ENCODE measurements around the gene KEL.

Gene KEL

DNA sequence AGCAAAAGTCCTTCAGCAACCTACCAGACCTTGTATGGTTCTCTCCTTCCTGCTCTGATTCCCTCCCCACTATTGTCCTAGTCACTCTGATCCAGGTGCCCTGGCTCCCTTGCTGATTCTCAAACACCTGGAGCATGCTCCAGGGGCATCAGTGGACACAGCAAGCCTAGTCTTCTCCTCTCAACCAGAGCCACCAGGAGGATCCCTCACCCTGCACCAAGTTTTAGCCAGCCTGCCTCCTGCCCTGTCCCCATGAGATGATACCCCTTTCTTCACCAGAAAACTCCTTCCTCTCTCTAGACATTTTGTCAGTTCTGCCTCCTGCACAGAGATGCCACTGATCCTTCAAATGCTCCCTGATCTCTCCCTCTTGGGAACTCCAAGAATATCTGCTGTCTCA, 11.9 kb downstream of the KEL start:
- H3K9ac ChIP-seq (ENCODE audit: low read depth, low read length), result no peak overlapping the region
- no peaks in the 10 kb centered on the region; the same call in 1 of the 2 replicates for H3K9me3 ChIP-seq (ENCODE audit: control insufficient read depth, insufficient read depth, low read length)
- H3K36me3 ChIP-seq (ENCODE audit: insufficient read depth, low read length), result no peaks in the 10 kb centered on the region
- H3K4me1 ChIP-seq (ENCODE audit: insufficient read depth, low read length), result no peaks in the 10 kb centered on the region

DNA sequence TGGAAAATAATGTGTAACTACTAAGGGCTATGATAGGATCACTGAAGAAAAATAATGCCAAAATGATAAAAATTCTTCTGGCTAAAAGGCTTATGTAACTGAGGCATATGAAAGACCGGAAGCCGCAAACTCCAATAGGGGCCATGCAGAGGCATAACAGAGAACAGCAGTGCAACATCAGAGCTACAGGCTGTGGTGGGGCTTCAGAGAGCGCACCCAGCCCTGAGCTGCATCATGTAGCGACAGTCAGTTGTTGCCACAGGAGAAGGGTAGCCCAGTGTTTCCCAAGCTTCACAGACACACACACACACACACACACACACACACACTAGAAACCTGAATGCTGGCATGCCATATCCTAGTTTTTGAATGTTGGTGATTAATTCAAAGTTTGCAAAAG, 13.6 kb downstream of the KEL start:
- no peaks in the 10 kb centered on the region; the same call in 1 of the 2 replicates for H3K9me3 ChIP-seq (ENCODE audit: control insufficient read depth, insufficient read depth, low read length)
- no peaks in the 10 kb centered on the region for H3K4me1 ChIP-seq (ENCODE audit: insufficient read depth, low read length)
- no peak overlapping the region for H3K9ac ChIP-seq (ENCODE audit: low read depth, low read length)
- H3K36me3 ChIP-seq (ENCODE audit: insufficient read depth, low read length), result no peaks in the 10 kb centered on the region

DNA sequence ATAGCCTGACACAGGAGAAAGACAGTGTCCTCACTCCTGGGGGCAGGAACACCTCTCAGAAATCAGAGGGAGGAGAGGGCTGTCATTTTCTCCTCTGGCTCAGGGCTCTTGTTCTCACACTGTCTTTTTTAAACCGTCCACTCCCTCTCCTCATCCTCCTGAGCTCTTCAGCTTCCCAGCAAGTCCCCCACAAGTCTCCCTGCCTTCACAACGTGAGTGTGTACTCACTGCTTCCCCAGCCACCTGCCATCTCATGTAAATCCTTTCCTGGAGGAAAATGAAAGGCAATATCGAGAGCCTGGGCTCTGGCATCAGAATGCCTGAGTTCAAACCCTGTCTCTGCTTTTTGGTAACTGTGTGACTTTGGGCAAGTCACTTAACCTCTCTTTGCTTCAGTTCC, 17.2 kb downstream of the KEL start:
- Histone ChIP-seq H3K4me1 (ENCODE audit: insufficient read depth, low read length) (no peaks in the 10 kb centered on the region), H3K36me3 (ENCODE audit: insufficient read depth, low read length) (no peaks in the 10 kb centered on the region), H3K9ac (ENCODE audit: low read depth, low read length) (no peak overlapping the region), H3K9me3 (ENCODE audit: control insufficient read depth, insufficient read depth, low read length) (no peaks in the 10 kb centered on the region; the same call in 1 of the 2 replicates)

DNA sequence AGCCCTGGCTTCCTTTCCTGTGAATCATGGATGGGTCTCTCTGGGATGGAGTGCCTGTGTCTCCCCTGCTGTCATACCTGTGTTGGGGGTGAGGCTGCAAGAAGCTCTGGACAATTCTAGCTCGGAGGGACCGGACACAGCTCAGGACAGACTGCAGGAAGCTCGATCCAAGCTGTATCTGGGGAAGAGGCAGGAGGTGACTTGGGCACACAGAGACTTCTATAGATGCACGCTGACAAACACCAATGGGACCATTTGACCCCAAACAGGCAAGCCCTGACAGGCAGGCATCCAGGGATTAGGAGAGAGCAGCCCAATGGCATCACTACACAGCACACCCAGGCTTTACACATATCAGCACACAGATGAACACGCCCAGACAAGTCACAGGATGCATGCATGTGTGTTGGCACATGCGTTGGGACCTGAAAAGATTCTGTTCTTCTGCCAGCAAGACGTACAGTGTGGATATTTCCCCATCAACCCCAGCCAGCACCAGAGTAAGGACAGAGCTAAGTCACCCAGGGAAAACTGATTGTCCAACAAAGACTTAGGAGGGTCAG, 18.4 kb downstream of the KEL start:
- Histone ChIP-seq H3K9ac (ENCODE audit: low read depth, low read length) (no peak overlapping the region), H3K36me3 (ENCODE audit: insufficient read depth, low read length) (no peaks in the 10 kb centered on the region), H3K4me1 (ENCODE audit: insufficient read depth, low read length) (no peaks in the 10 kb centered on the region), H3K9me3 (ENCODE audit: control insufficient read depth, insufficient read depth, low read length) (no peaks in the 10 kb centered on the region; the same call in 1 of the 2 replicates)

DNA sequence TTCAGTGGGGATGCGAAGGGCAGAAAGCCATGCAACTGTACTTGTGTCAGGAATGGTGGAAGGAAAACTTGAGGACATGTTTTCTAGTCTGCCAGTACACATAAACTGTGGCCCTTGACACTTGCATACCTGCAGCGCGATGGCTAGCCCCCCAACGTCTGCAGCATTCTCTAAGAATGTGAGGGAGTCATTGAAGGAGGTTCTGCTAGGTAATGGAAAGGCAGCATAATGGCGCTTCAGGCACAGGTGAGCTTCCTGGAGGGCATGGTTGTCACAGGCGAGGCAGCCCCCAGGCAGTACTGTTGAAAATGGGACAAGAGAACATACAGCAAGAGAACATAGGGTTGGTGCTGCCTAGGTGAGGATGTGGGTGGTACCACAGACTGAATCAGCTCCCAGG, 19.4 kb downstream of the KEL start:
- H3K9me3 ChIP-seq (ENCODE audit: control insufficient read depth, insufficient read depth, low read length), result no peaks in the 10 kb centered on the region; the same call in 1 of the 2 replicates
- H3K9ac ChIP-seq (ENCODE audit: low read depth, low read length), result no peak overlapping the region
- H3K36me3 ChIP-seq (ENCODE audit: insufficient read depth, low read length), result no peaks in the 10 kb centered on the region
- no peaks in the 10 kb centered on the region for H3K4me1 ChIP-seq (ENCODE audit: insufficient read depth, low read length)

DNA sequence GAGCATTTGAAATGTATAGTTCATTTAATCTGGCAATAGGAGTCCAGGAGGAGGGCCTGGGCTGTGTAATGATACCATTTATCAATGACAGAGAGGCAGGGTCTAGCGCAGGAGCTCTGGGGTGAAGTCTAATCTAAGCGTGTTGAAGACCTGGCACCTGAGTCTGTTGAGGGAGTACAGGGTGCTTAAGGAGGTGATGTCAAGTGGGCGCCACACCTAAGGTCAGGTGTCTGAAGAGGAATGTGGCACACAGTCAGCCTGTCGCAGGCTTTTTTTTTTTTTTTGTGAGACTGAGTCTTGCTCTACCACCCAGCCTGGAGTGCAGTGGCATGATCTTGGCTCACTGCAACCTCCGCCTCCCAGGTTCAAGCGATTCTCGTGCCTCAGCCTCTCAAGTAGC, 20.6 kb downstream of the KEL start:
- Histone ChIP-seq H3K9me3 (ENCODE audit: control insufficient read depth, insufficient read depth, low read length) (no peaks in the 10 kb centered on the region), H3K36me3 (ENCODE audit: insufficient read depth, low read length) (no peaks in the 10 kb centered on the region), H3K4me1 (ENCODE audit: insufficient read depth, low read length) (no peaks in the 10 kb centered on the region), H3K9ac (ENCODE audit: low read depth, low read length) (no peak overlapping the region)

DNA sequence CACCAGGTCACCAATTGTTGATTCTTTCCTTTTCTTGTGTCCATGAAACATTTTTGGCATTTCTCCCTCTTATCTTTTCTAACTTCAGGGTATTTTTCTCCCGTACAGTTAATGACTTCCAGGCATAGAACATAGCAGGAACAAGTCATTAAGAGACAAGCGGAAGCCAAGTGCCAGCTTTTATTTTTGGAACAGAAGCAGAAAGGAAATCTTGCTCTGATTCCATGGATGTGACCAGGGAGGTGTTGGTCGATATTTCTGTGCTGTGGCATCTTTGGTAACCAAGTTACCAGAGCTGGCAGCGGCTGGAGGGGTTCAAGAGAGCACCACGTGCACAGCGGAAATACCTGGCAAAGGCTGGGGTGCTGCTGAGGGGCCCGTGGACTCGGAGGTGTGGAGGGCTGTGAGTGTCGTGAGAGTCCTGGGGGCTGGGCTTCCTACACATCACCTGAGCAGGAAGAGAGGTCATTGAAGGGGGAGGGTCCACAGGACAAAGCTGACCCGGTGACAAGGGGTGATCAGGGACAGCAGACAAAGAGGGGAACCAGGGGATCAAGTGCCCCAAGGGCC, 21.1 kb downstream of the KEL start:
- Histone ChIP-seq H3K4me1 (ENCODE audit: insufficient read depth, low read length) (no peaks in the 10 kb centered on the region), H3K36me3 (ENCODE audit: insufficient read depth, low read length) (no peaks in the 10 kb centered on the region), H3K9me3 (ENCODE audit: control insufficient read depth, insufficient read depth, low read length) (no peaks in the 10 kb centered on the region), H3K9ac (ENCODE audit: low read depth, low read length) (no peak overlapping the region)

DNA sequence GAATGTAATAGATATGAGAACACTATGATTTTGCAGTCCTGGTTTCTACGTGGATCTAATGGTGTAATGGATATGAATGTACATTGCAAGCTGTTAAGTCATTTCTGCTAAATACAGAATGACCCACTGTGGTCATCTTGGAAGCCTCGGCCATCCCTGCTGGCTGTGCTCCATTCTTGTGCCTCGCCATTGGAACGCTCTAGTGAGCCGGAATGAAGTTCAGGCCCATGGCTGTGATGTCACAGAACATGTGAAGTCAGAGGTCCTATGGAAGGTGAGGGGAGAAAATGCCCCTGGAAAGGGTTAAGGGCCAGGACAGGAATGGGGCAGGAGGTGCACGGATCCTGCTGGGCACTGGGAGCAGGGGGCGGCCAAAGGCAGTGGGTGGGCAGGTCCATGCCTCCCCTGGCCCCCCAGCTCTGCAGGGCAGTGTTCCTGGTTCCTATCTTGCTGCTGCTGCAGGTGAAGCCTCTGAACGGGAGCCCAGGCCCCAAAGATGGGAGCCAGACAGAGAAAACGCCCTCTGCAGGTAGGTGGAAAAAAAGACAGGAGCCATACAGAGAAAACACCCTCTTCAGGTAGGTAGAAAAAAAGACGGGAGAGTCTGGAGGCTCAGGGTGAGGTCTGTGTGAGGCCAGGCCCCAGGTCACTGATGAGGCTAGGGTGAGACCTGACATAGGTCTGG, 22.8 kb downstream of the KEL start, which contains the start of gene LLCFC1:
LLCFC1 (plus strand) TSS at position 259 of the 685 bp plus-strand sequence; CDS start at position 397, 138 bp downstream.
- Histone ChIP-seq H3K9ac (ENCODE audit: low read depth, low read length) (no peak within 1 kb of the TSS), H3K36me3 (ENCODE audit: insufficient read depth, low read length) (no peaks in the 10 kb centered on the region), H3K9me3 (ENCODE audit: control insufficient read depth, insufficient read depth, low read length) (no peaks in the 10 kb centered on the region), H3K4me1 (ENCODE audit: insufficient read depth, low read length) (no peaks in the 10 kb centered on the region)

DNA sequence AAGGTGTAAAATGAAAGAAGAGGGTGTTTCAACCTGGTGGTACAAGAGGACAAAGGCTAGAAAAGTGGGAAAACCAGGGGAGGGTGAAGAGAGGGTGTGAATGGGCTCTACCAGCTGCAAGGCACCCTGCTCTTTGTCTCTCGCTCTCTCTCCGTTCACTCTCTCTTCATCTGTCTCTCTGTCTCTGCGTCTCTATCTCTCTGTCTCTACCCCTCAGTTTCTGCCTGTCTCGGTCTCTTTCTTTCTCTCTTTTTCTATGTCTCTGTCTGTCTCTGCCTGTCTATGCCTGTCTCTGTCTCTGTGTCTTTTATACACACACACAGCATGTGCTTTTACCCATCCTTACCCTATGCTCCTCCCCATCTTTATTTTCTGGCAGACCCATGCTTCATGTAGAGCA, 23.6 kb downstream of the KEL start:
- Histone ChIP-seq H3K4me1 (ENCODE audit: insufficient read depth, low read length) (no peaks in the 10 kb centered on the region), H3K9me3 (ENCODE audit: control insufficient read depth, insufficient read depth, low read length) (no peaks in the 10 kb centered on the region), H3K36me3 (ENCODE audit: insufficient read depth, low read length) (no peaks in the 10 kb centered on the region), H3K9ac (ENCODE audit: low read depth, low read length) (no peak overlapping the region)

DNA sequence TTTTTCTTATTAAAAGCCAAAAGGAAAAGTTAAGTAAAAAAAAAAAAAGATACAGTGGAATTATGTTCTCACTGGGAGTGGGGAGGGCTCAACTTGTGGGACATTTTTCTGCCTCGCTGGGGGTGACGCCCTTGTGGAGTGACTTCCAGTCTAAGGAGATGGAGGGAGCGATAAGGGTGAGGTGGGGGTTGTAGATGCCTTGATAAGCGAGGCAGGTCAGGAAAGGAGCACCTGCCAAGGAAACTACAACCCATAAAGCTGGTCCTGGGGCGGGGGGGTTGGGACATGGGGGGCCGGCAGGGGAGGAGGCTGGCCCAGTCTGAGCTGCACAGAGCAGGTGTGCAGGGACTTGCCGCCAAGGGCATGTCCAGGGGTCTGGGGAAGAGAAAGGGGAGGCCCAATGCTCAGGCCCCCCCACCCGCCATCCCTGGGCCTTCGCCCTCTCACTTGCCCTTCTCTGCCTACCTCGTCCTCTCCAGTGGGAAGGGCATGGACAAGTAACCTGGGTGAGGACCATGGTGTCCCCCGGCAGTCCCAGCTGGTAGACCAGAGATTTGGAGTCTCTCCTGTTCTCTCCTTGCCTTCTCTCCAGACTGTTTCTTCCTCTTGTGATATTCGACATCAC, 26.1 kb downstream of the KEL start:
- Histone ChIP-seq H3K9ac (ENCODE audit: low read depth, low read length) (no peak overlapping the region), H3K4me1 (ENCODE audit: insufficient read depth, low read length) (no peaks in the 10 kb centered on the region), H3K9me3 (ENCODE audit: control insufficient read depth, insufficient read depth, low read length) (no peaks in the 10 kb centered on the region), H3K36me3 (ENCODE audit: insufficient read depth, low read length) (no peaks in the 10 kb centered on the region)

DNA sequence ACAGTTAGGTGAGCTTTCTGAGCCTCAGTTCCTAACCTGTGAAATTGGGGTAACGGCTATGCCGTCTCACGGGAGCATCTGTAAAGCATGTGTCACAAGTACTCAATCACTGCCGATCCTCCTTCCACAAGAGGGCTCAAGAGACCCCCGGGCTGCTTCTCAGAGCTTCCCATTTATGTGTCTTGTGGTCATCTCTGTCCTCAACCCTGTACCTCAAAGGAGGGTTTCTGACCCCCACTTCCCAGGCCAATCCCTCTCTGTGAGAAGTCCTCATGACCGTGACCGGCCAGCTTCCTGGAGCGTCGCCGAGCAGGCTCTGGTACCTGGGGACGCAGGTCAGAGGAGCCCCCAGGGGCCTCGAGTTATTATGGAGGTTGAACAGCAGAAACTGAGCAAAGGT, 28.1 kb downstream of the KEL start:
- Histone ChIP-seq H3K9ac (ENCODE audit: low read depth, low read length) (no peak overlapping the region), H3K4me1 (ENCODE audit: insufficient read depth, low read length) (no peaks in the 10 kb centered on the region), H3K9me3 (ENCODE audit: control insufficient read depth, insufficient read depth, low read length) (no peaks in the 10 kb centered on the region), H3K36me3 (ENCODE audit: insufficient read depth, low read length) (no peaks in the 10 kb centered on the region)

DNA sequence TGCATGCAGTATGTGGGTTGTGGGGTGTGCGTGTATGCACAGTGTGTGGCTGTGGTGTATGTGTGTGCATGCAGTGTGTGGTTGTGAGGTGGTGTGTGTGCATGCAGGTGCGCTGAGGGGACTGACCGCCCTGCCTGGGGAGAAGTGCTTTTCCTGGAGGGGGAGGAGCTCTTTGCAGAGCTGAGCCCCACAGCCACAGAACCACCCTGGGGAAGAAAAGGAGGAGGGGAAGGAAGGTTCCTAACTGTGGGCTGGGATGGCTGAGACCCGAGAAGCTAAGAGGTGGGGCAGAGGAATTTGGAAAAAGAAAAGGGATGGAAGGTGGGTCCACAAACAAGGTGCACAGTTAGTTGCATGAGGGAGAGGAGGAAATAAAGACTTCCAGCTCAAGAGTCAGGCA, 28.5 kb downstream of the KEL start, which contains the start of gene TRPV5:
TRPV5 (minus strand) TSS at position 123 of the 400 bp plus-strand sequence. CDS start 287 bp downstream, outside the sequence.
- H3K9ac ChIP-seq (ENCODE audit: low read depth, low read length), result no peak within 1 kb of the TSS
- H3K36me3 ChIP-seq (ENCODE audit: insufficient read depth, low read length), result no peaks in the 10 kb centered on the region
- H3K9me3 ChIP-seq (ENCODE audit: control insufficient read depth, insufficient read depth, low read length), result no peaks in the 10 kb centered on the region
- H3K4me1 ChIP-seq (ENCODE audit: insufficient read depth, low read length), result no peaks in the 10 kb centered on the region

DNA sequence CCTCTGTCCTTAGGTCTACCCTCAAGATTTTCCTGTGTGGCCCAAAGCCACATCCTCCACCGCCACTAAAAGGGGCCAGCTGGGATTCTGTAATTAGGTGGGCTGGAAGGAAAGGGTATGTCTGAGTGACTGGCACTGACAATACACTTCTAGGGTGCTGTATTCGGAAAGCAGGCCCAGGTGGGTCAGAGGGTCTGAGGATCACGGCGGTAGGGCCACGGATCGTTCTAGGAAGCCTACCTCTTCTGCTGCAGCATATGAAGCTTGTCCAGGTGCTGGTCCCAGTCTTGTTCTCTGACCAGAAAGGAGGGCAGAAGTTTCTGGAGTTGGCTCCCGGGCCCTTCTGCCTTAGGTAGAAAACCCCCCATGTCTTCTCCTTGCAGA, 29.1 kb downstream of the KEL start:
- Histone ChIP-seq H3K9ac (ENCODE audit: low read depth, low read length) (no peak overlapping the region), H3K9me3 (ENCODE audit: control insufficient read depth, insufficient read depth, low read length) (no peaks in the 10 kb centered on the region), H3K36me3 (ENCODE audit: insufficient read depth, low read length) (no peaks in the 10 kb centered on the region), H3K4me1 (ENCODE audit: insufficient read depth, low read length) (no peaks in the 10 kb centered on the region)

DNA sequence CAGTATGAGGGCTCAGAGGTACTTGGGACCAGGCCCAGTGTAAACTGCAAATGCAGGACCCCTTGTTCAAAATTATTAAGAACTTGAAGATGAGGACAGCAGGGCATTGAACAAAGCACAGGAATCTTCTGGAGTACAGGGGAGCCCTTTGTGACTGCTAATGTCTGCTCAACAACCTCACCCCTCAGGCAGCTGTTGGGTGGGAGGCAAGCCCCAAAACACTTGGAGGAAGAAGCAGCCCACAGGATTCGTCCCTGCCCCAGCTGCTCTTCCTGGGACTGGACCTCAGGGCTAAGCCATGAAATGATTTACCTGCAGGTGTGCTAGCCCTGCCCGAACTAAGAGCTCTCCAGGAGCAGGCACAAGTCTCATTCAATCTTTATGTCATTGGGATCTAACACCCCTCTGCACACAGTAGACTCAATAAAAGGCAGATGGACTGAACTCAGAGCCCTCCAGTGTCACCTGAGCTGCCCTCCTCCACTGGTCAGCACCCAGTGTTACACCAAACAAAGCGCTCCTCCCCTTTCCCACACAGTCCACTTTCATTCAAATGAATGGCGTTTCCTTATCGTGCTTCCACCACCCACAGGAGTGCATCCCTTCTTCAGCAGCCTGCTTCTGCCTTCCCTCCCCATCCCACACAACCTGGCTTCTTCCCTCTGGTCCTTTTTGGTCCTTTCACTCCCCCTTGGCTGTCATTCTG, 29.6 kb downstream of the KEL start:
- Histone ChIP-seq H3K36me3 (ENCODE audit: insufficient read depth, low read length) (no peaks in the 10 kb centered on the region), H3K9me3 (ENCODE audit: control insufficient read depth, insufficient read depth, low read length) (no peaks in the 10 kb centered on the region), H3K9ac (ENCODE audit: low read depth, low read length) (no peak overlapping the region), H3K4me1 (ENCODE audit: insufficient read depth, low read length) (no peaks in the 10 kb centered on the region)
